SU-DHL-6 (cell line): ENCODE data around the gene MRPS2.

Source experiments
- EZH2phosphoT487 ChIP-seq: fragments of 200-600 bp; sonication (generic), shearing (Covaris generic); conservative IDR thresholded peaks from 2 replicates; pipeline ENCODE4 v1.6.1; 2018; ENCODE audit warnings: mild to moderate bottlenecking, antibody characterized with exemption, low read length, moderate library complexity, mixed read lengths
- TF ChIP-seq, protein P1 (sequence below): fragments of 200-600 bp; sonication (generic); IDR thresholded peaks from one replicate; pipeline ENCODE4 v1.5.1; 2017; ENCODE audit warnings: antibody characterized with exemption, mild to moderate bottlenecking, low read length, moderate library complexity; ENCODE audit not compliant: insufficient read depth, poor library complexity, severe bottlenecking

DNA sequence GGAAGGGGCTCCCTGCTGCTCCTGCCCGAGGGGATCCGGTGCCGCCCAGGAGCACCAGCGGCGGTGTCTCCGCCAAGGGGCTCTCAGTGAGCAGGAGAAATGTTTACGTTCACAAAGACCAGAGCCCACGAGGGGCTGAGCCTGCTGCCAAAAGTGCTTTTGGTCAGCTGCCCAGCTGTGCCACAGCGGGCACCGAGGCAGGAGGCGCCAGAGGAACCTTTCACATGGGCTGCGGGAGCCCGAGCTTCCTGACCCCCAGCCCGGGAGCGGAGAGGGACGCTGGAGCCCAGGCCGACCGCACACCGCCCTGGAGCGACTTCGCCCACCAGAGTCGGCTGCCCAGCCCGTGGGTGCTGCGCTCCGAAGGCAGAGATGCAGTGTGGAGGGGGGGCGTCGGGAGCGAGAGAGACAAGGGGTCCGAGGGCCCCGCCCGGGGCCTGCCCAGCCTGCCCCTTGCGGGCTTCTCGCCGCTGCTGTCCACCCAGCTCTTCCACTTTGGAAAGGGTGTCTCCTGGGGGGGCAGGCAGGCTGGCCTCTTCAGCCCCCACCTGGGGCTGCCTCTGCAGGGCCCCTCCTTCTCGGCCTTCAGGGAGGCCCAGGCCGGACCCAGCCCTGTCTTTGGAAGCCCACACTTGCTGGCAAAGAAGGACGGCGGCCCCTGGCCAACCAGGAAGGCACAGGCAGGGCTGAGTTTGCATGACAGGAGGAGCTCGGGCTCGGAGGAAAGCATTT lies 13.0 kb upstream of the MRPS2 start:
- TF ChIP-seq, protein P1, sequence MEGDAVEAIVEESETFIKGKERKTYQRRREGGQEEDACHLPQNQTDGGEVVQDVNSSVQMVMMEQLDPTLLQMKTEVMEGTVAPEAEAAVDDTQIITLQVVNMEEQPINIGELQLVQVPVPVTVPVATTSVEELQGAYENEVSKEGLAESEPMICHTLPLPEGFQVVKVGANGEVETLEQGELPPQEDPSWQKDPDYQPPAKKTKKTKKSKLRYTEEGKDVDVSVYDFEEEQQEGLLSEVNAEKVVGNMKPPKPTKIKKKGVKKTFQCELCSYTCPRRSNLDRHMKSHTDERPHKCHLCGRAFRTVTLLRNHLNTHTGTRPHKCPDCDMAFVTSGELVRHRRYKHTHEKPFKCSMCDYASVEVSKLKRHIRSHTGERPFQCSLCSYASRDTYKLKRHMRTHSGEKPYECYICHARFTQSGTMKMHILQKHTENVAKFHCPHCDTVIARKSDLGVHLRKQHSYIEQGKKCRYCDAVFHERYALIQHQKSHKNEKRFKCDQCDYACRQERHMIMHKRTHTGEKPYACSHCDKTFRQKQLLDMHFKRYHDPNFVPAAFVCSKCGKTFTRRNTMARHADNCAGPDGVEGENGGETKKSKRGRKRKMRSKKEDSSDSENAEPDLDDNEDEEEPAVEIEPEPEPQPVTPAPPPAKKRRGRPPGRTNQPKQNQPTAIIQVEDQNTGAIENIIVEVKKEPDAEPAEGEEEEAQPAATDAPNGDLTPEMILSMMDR: no peak
- TF ChIP-seq EZH2phosphoT487: no peak
